Cardiac fibroblast (primary cell): ENCODE measurements around the gene GRAMD4.

Source experiments
- DNase-seq, 2 donors: peaks; one replicate each; pipeline versions ENCODE4 v3.0.0 to v3.0.0-alpha.2; 2010; ENCODE audit warnings: low read depth in 2 of 2
- H3K4me3 ChIP-seq, 2 donors: replicated peaks in 1 of 2; 1 replicate in 1 of 2; 2 replicates in 1 of 2; pipeline ENCODE4 v1.5.1; 2011; ENCODE audit warnings: low read depth in 2 of 2, low read length in 2 of 2, mild to moderate bottlenecking in 2 of 2, moderate library complexity in 1 of 2
- TF ChIP-seq, protein P1 (sequence below): IDR thresholded peaks from one replicate; pipeline ENCODE4 v1.5.1; 2011; ENCODE audit warnings: low read depth, mild to moderate bottlenecking, low read length, inconsistent platforms

GRAMD4 gene

DNA sequence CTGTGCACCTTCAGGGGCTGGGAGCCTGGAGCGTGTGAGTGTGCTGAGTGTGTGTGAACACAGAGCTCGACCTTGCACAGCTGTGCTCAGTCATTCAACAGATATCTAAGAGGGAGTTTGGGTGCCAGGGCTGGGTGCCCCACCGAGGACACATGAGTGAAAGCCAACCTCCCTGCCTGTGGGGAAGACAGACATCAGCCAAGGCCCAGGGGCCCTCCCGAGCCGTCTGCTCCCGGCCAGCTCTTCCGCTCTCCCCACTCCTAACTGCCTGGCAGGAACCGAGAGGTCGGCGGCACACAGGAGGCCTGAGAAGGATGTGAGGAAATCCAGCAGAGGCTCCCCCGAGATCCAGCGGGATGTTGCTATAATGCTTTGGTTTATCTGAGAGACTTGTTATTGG, 85.9 kb downstream of the GRAMD4 start:
- TF ChIP-seq, protein P1, sequence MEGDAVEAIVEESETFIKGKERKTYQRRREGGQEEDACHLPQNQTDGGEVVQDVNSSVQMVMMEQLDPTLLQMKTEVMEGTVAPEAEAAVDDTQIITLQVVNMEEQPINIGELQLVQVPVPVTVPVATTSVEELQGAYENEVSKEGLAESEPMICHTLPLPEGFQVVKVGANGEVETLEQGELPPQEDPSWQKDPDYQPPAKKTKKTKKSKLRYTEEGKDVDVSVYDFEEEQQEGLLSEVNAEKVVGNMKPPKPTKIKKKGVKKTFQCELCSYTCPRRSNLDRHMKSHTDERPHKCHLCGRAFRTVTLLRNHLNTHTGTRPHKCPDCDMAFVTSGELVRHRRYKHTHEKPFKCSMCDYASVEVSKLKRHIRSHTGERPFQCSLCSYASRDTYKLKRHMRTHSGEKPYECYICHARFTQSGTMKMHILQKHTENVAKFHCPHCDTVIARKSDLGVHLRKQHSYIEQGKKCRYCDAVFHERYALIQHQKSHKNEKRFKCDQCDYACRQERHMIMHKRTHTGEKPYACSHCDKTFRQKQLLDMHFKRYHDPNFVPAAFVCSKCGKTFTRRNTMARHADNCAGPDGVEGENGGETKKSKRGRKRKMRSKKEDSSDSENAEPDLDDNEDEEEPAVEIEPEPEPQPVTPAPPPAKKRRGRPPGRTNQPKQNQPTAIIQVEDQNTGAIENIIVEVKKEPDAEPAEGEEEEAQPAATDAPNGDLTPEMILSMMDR, result no peak
- H3K4me3 ChIP-seq, result no peak overlapping the region
- no peak for DNase-seq

DNA sequence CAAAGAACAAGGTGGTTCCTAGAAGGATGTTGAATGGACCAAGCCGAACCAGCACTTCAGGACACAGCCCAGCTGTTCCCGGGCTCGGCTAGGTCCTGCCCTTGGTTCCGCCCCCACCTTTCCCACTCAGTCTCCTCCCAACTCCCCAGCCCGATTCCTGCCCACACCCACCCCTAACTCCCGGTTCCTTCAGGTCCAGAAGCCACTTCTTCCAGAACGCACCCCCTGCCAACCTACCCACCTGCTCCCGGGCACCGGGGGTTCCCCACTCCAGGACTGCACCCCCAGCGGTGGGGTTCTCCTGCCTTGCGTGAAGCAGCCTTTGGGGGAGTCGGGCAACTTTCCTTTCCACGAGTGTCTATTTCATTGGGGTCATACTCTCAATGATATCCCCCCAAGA, 87.1 kb downstream of the GRAMD4 start:
- TF ChIP-seq, protein P1, result no peak
- H3K4me3 ChIP-seq, result no peak overlapping the region
- DNase-seq, result no peak

DNA sequence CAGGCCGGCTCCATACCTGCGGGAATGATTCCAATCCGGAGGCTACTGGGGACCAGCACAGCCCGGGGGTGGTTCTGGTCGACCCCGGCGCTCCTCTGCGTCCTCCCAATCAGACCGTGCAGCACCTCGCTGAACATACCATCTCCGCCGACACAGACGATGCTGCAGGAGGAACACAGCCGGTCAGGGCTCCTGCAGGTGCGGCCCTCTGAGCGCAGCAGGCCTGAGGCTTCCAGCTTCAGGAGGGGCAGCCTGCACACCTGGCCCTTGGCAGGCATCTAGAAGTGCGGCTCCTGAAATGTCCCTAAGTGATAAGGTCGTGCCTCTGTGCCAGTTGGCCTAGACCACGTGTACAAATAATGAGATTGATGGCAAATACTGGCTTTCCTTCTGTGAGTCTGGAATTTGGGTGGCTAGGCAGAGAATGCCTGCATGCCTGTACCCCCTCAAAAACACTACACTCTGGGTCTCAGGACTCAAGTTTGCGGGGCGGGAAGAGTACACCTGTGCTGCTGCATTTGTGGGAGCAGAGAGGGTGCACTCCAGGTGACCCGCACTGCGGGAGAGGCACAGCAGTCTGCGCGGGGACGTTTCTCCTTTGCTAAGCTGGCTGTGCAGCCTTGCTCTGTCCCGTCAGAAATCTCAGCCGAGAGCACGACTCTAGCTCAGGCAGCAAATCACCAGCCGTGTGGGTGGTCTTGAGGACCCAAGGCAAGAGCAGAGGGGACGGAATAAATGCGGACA, 87.8 kb downstream of the GRAMD4 start:
- H3K4me3 ChIP-seq, result no peak overlapping the region
- TF ChIP-seq, protein P1, result no peak
- no peak for DNase-seq

DNA sequence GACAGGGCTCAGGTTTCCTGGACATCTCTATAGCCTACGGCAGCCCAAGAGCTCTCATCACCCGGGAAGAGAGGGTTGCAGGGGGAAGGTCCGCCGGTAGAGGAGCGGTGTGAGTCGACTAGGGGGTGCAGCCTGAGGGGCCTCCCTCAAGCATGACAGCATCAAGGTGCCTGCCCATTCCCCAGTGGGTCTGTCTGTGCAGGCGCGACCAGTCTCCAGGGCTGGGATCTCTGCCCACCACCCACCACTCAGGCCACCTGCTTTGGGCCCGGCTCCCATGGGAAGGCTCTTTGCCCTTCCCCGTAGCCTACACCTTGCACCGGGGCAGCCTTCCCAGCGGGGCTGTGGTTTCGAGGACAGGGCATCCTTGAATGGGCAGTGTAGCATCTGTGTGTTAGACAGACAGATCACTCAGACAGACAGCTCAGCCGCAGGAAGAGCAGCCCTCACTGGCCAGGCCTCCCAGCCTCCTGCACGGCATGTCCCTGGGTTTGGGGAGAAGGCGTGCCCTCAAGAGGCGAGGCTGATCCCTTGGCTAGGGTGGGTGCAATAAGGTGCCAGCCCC, 88.7 kb downstream of the GRAMD4 start:
- H3K4me3 ChIP-seq, result no peak overlapping the region
- TF ChIP-seq, protein P1, result no peak
- no peak for DNase-seq

DNA sequence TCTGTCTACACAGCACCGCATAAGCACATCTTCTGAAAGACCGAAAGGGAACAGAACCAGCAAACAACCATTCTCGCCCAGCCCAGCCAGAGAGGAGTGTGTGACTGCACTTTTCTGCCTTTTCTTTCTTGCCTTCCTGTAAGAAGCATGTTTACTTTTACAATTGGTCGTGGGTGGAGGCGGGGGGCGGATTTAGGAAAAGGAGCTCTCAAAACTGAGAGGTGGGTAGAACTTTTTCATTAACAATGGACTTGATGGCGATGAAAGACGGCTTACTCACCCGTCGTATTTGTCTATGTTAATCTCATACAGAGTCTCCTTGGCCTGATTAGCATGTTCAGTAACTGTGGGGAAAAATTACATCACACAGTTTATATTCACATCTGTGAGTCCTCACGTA, 90.6 kb downstream of the GRAMD4 start:
- no peak overlapping the region for H3K4me3 ChIP-seq
- no peak for DNase-seq
- TF ChIP-seq, protein P1, result no peak

DNA sequence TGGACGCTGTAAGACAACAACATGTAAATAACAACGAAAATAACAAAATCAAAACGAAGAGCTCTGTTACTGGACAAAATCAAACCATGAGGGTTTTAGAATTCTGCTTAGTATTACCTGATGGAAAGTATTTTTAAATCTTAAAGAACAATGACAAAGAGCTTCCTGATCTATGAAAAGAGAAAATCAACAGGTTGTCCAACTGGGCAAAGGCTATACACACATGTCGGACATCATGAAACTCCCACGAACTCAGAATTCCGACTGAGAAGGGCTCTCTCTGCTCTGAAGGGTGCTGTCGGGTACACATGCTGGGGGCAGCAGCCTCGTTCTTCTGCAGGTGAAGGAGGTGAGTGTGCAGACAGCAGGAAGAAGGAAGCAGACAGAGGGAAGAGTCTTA, 92.1 kb downstream of the GRAMD4 start:
- TF ChIP-seq, protein P1, result no peak
- H3K4me3 ChIP-seq, result no peak overlapping the region
- no peak for DNase-seq
